SU-DHL-6 (cell line): Measurements from ENCODE around the gene RAB27B.

Experiments
- H2AFZ ChIP-seq: fragments of 200-600 bp; sonication (generic); 2 replicates; pipeline ENCODE4 v1.6.1; 2014; ENCODE audit warnings: low read depth, mild to moderate bottlenecking, moderate library complexity, mixed read lengths, antibody characterized with exemption, low read length; ENCODE audit not compliant: severe bottlenecking
- H3F3A ChIP-seq: fragments of 200-600 bp; shearing (Covaris generic); 2 replicates; pipeline ENCODE4 v1.6.0; 2016; ENCODE audit warnings: antibody characterized with exemption, mild to moderate bottlenecking; ENCODE audit not compliant: insufficient read depth
- H3K27ac ChIP-seq: fragments of 200-600 bp; sonication (generic); 2 replicates; pipeline ENCODE4 v1.5.1; 2016; ENCODE audit warnings: low read depth, mild to moderate bottlenecking, low read length, moderate library complexity, mixed read lengths
- H3K27me3 ChIP-seq: fragments of 200-600 bp; sonication (generic), shearing (Covaris generic); 2 replicates; pipeline ENCODE4 v1.6.0; 2014; ENCODE audit warnings: mild to moderate bottlenecking, low read length
- H3K36me3 ChIP-seq: fragments of 200-600 bp; sonication (generic); 2 replicates; pipeline ENCODE4 v1.6.1; 2014; ENCODE audit warnings: mild to moderate bottlenecking, low read length, mixed read lengths
- H3K4me2 ChIP-seq: fragments of 300-600, 200-600 bp; shearing (Covaris generic), sonication (generic); 2 replicates; pipeline ENCODE4 v1.6.0; 2014; ENCODE audit warnings: low read length, low read depth, mild to moderate bottlenecking; ENCODE audit not compliant: poor library complexity, severe bottlenecking
- H3K4me3 ChIP-seq: fragments of 200-600 bp; sonication (generic); 2 replicates; pipeline ENCODE4 v1.5.1; 2014; ENCODE audit warnings: antibody characterized with exemption, low read length, mild to moderate bottlenecking, mixed read lengths; ENCODE audit not compliant: insufficient read depth, poor library complexity, severe bottlenecking
- H3K79me2 ChIP-seq: fragments of 200-600 bp; sonication (generic); 2 replicates; pipeline ENCODE4 v1.6.1; 2014; ENCODE audit warnings: mild to moderate bottlenecking, low read length, moderate library complexity; ENCODE audit not compliant: insufficient read depth
- H3K9ac ChIP-seq: fragments of 200-600 bp; sonication (generic); 2 replicates; pipeline ENCODE4 v1.7.0; 2014; ENCODE audit warnings: mild to moderate bottlenecking, low read length
- H3K9me2 ChIP-seq: fragments of 200-600 bp; sonication (generic); replicated peaks from 2 replicates; pipeline ENCODE4 v1.6.1; 2014; ENCODE audit warnings: low read length; ENCODE audit not compliant: insufficient read depth
- H3K9me3 ChIP-seq: fragments of 200-600 bp; sonication (generic); 2 replicates; pipeline ENCODE4 v1.6.1; 2014; ENCODE audit warnings: low read length, mixed read lengths; ENCODE audit not compliant: insufficient read depth
- H4K20me1 ChIP-seq: fragments of 200-600 bp; sonication (generic); 2 replicates; pipeline ENCODE4 v1.6.1; 2014; ENCODE audit warnings: low read depth, mild to moderate bottlenecking, antibody characterized with exemption, low read length, moderate library complexity, mixed read lengths
- EZH2phosphoT487 ChIP-seq: fragments of 200-600 bp; sonication (generic), shearing (Covaris generic); conservative IDR thresholded peaks from 2 replicates; pipeline ENCODE4 v1.6.1; 2018; ENCODE audit warnings: mild to moderate bottlenecking, antibody characterized with exemption, low read length, moderate library complexity, mixed read lengths
- TF ChIP-seq, protein P1 (sequence below): fragments of 200-600 bp; sonication (generic); IDR thresholded peaks from one replicate; pipeline ENCODE4 v1.5.1; 2017; ENCODE audit warnings: antibody characterized with exemption, mild to moderate bottlenecking, low read length, moderate library complexity; ENCODE audit not compliant: insufficient read depth, poor library complexity, severe bottlenecking

RAB27B gene

DNA sequence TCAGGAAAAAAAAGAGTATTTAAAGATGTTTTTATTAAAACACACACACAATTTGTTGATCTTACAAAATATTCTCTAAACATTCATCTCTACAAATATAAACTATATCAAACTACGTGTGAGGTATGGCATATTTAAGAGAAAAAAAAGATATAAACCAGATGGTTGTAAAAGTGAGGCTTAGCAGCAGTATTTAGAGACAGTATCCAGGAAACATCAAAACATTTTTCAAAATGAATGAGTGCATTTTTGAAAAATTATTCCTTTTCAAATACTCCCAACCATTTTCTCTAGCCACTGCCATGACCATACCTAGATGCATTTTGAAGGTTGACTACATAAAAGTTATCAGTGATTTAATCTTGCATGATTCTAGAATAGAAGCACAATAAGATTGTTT, 38.2 kb upstream of the RAB27B start:
- no peak overlapping the region for H3K27ac ChIP-seq
- H3K9me3 ChIP-seq: no peaks in the 10 kb centered on the region
- no peaks in the 10 kb centered on the region for H3K9me2 ChIP-seq
- H3K4me3 ChIP-seq: no peak overlapping the region
- H3K27me3 ChIP-seq: no peaks in the 10 kb centered on the region
- TF ChIP-seq EZH2phosphoT487: no peak
- TF ChIP-seq, protein P1, sequence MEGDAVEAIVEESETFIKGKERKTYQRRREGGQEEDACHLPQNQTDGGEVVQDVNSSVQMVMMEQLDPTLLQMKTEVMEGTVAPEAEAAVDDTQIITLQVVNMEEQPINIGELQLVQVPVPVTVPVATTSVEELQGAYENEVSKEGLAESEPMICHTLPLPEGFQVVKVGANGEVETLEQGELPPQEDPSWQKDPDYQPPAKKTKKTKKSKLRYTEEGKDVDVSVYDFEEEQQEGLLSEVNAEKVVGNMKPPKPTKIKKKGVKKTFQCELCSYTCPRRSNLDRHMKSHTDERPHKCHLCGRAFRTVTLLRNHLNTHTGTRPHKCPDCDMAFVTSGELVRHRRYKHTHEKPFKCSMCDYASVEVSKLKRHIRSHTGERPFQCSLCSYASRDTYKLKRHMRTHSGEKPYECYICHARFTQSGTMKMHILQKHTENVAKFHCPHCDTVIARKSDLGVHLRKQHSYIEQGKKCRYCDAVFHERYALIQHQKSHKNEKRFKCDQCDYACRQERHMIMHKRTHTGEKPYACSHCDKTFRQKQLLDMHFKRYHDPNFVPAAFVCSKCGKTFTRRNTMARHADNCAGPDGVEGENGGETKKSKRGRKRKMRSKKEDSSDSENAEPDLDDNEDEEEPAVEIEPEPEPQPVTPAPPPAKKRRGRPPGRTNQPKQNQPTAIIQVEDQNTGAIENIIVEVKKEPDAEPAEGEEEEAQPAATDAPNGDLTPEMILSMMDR: no peak
- no peak overlapping the region for H3K4me2 ChIP-seq
- H4K20me1 ChIP-seq: no peaks in the 10 kb centered on the region
- no peaks in the 10 kb centered on the region for H3K36me3 ChIP-seq
- H2AFZ ChIP-seq: no peak overlapping the region
- no peaks in the 10 kb centered on the region for H3F3A ChIP-seq
- no peaks in the 10 kb centered on the region for H3K79me2 ChIP-seq
- H3K9ac ChIP-seq: no peak overlapping the region

DNA sequence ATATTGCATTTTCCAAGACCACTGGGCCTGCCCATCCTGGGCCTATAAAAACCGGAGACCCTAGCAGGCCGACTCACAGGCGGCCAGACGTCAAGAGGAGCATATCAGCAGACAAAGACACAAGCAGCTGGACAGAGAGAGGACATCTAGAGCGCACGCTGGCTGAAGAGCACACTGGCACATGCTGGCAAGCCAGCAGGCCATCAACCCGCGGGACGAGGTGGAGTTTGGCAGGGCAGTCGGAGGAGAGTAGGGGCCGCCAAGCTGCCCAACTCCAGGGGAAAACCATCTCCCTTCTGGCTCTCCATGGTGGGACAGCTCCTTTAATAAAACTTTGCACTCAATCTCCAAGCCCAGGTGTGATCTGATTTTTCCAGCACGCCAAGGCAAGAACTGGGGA, 36.6 kb upstream of the RAB27B start:
- Histone ChIP-seq H3K9me3 (no peaks in the 10 kb centered on the region), H3K27me3 (no peaks in the 10 kb centered on the region), H2AFZ (no peak overlapping the region), H3K9me2 (no peaks in the 10 kb centered on the region), H3K36me3 (no peaks in the 10 kb centered on the region), H4K20me1 (no peaks in the 10 kb centered on the region), H3K79me2 (no peaks in the 10 kb centered on the region), H3F3A (no peaks in the 10 kb centered on the region), H3K27ac (no peak overlapping the region), H3K4me3 (no peak overlapping the region), H3K4me2 (no peak overlapping the region), H3K9ac (no peak overlapping the region)
- TF ChIP-seq EZH2phosphoT487: no peak
- TF ChIP-seq, protein P1: no peak

DNA sequence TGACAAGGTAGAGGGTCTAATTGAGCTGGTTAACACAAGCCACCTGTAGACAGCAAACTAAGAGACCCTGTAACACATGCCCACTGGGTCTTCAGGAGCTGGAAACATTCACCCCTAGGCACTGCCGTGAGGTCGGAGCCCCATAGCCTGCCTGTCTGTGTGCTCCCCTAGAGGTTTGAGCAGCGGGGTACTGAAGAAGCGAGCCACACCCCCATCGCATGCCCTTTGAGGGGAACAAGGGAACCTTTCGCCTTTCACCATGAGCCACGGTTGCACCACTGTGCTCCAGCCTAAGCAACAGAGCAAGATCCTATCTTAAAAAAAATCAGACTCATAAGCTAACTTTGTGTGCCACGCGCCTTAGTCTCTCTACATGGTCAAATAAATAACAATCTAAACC, 36.2 kb upstream of the RAB27B start:
- Histone ChIP-seq H3K4me2 (no peak overlapping the region), H3K9me2 (no peaks in the 10 kb centered on the region), H3K27ac (no peak overlapping the region), H4K20me1 (no peaks in the 10 kb centered on the region), H3K9ac (no peak overlapping the region), H3F3A (no peaks in the 10 kb centered on the region), H3K27me3 (no peaks in the 10 kb centered on the region), H3K9me3 (no peaks in the 10 kb centered on the region), H3K4me3 (no peak overlapping the region), H3K36me3 (no peaks in the 10 kb centered on the region), H2AFZ (no peak overlapping the region), H3K79me2 (no peaks in the 10 kb centered on the region)
- TF ChIP-seq EZH2phosphoT487: no peak
- TF ChIP-seq, protein P1: no peak
